ENCODE measurements around the gene RELN. TPM values are rescaled to one million over a fixed set of nuclear protein-coding genes. Genes with fewer than 3 reads are reported as not detected.

Gene RELN
- total and polyA plus RNA-seq, 4 experiments from 2014 or later: not detected

DNA sequence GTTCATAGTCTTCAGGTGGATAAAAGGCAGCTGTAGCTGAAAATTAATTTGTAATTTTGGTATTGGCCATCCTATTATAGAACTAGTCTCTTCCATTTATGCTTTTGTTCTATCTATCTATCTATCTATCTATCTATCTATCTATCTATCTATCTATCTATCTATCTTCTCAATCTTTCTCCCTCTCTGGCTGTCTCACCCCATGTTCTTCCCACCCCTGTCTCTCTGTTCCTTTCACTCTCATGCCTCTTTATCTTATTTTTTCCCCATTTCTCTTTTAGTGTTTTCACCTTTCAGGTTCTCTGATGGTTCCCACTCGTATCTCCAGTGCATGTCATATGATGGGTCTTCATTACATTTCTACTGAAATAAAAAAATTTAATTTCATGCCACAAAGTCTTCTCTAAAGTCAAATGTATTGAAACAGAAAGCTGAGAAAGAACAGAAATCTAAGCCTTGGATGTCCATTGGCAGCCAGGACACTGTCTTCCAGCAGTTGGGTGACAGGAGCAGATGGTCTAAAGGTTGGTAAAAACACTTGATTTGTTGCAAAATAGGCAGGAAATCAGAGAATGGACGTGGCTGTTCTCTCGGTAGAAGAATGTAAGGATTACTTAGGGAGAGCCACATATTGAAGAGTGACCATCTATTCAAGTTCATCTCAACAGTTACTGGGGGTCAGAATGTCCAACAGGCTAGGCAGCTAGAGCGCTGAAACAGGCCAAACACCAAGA, 127.0 kb downstream of the RELN start:
- no peak for DNase-seq
- H3K27me3 ChIP-seq (ENCODE audit: insufficient read depth, low read length): no peaks in the 10 kb centered on the region
- no peaks in the 10 kb centered on the region for H3K4me1 ChIP-seq (ENCODE audit: insufficient read depth, low read length)
- no peak overlapping the region for H3K27ac ChIP-seq (ENCODE audit: low read depth, low read length)
- no peaks in the 10 kb centered on the region for H3K9me3 ChIP-seq (ENCODE audit: control insufficient read depth in 1 of 2, low read length in 2 of 2)
- ChIA-PET POLR2A (ENCODE audit: partially characterized antibody) (no interaction called here), CTCF (ENCODE audit: partially characterized antibody) (no interaction called here)
- no peak overlapping the region for H3K4me3 Mint-ChIP-seq
- H3K9me3 Mint-ChIP-seq: peaks cover 0 to 2% (median 0%) of the 10 kb centered on the region in 8 donors
- no peaks in the 10 kb centered on the region for H3K36me3 ChIP-seq (ENCODE audit: insufficient read depth, low read length)
- intact Hi-C loops (cut with micrococcal nuclease): no loop called here
- no peak overlapping the region for H3K4me3 ChIP-seq (ENCODE audit: low read length in 2 of 2)
- no peaks in the 10 kb centered on the region for H3K36me3 Mint-ChIP-seq
- H3K27me3 Mint-ChIP-seq: peaks cover 0 to 3% of the 10 kb centered on the region in 2 donors
- H3K4me1 Mint-ChIP-seq: no peaks in the 10 kb centered on the region
- no peak overlapping the region for H3K27ac Mint-ChIP-seq

DNA sequence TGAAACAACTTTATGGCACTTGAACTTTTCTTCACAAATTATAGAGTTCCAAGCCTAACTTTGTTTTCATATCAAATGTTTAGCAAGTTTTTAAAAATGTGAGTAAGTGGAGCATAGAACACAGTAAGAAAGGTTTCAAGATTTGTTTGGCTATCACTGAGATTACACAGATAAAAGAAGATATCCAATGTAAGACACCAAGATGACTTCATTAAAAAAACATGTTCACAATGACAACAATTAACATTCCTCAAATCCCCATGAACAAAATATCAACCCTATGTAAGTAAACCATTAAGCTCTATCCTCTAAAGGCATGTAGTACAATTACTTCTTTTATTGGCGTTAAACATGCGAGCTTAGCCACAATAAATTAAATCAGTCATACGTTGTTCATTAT, 129.7 kb downstream of the RELN start:
- H3K4me1 ChIP-seq (ENCODE audit: insufficient read depth, low read length): no peaks in the 10 kb centered on the region
- no peaks in the 10 kb centered on the region for H3K9me3 ChIP-seq (ENCODE audit: control insufficient read depth in 1 of 2, low read length in 2 of 2)
- POLR2A ChIA-PET (ENCODE audit: partially characterized antibody): no interaction called here
- no peaks in the 10 kb centered on the region for H3K36me3 ChIP-seq (ENCODE audit: insufficient read depth, low read length)
- H3K4me3 ChIP-seq (ENCODE audit: low read length in 2 of 2): no peak overlapping the region
- H3K27ac Mint-ChIP-seq: no peak overlapping the region
- no peak for DNase-seq
- H3K27me3 Mint-ChIP-seq: peaks cover 2 to 6% of the 10 kb centered on the region in 2 donors
- H3K27ac ChIP-seq (ENCODE audit: low read depth, low read length): no peak overlapping the region
- H3K27me3 ChIP-seq (ENCODE audit: insufficient read depth, low read length): no peaks in the 10 kb centered on the region
- intact Hi-C loops (cut with micrococcal nuclease): no loop called here
- H3K4me3 Mint-ChIP-seq: no peak overlapping the region
- CTCF ChIA-PET (ENCODE audit: partially characterized antibody): no interaction called here
- no peaks in the 10 kb centered on the region for H3K36me3 Mint-ChIP-seq
- H3K4me1 Mint-ChIP-seq: no peaks in the 10 kb centered on the region
- peaks cover 0 to 2% (median 0%) of the 10 kb centered on the region in 8 donors for H3K9me3 Mint-ChIP-seq

DNA sequence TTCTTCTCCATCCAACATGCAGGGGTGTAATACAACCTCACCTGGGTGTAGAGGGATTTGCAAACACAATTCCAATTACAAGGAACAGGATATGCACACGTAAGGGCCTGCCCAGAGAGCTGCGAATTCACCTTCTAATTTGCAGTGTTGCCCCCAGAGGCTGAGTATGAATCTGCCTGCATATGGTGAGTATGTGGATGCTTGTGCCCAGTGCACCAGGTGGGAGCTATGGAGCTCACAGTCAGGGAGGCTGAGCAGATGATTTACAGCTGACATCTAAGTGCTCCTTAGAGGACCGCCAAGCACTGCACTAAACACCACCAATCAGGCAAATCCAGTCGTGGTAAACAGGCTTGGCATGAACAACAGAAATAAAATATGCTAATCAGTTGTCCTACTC, 132.0 kb downstream of the RELN start:
- H3K27me3 ChIP-seq (ENCODE audit: insufficient read depth, low read length): no peaks in the 10 kb centered on the region
- ChIA-PET POLR2A (ENCODE audit: partially characterized antibody) (no interaction called here), CTCF (ENCODE audit: partially characterized antibody) (no interaction called here)
- H3K4me1 Mint-ChIP-seq: no peaks in the 10 kb centered on the region
- no peaks in the 10 kb centered on the region for H3K4me1 ChIP-seq (ENCODE audit: insufficient read depth, low read length)
- no peak overlapping the region for H3K4me3 ChIP-seq (ENCODE audit: low read length in 2 of 2)
- H3K36me3 Mint-ChIP-seq: no peaks in the 10 kb centered on the region
- no peaks in the 10 kb centered on the region for H3K9me3 ChIP-seq (ENCODE audit: control insufficient read depth in 1 of 2, low read length in 2 of 2)
- peaks cover 2 to 6% of the 10 kb centered on the region in 2 donors for H3K27me3 Mint-ChIP-seq
- no peak overlapping the region for H3K4me3 Mint-ChIP-seq
- peaks cover 0 to 2% (median 0%) of the 10 kb centered on the region in 8 donors for H3K9me3 Mint-ChIP-seq
- no peak overlapping the region for H3K27ac Mint-ChIP-seq
- H3K36me3 ChIP-seq (ENCODE audit: insufficient read depth, low read length): no peaks in the 10 kb centered on the region
- no peak for DNase-seq
- no peak overlapping the region for H3K27ac ChIP-seq (ENCODE audit: low read depth, low read length)
- intact Hi-C loops (cut with micrococcal nuclease): no loop called here

DNA sequence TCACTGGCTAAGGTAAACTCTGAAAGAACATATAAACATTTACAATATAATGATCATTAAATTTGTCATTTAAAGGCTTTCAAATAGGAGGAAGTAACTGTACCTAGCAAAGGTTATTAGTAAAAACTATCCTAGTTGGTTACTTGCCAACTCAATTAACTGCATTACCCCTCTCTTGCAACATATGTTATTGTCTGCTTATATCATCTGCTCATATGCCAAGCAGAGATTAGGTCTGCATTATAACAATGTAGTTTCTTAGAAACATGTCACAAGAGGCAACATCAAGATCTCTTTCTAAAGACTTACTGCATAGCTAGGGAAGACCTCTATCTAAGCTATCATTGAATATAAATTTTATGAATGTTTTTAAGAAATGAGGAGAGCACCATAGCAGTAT, 132.5 kb downstream of the RELN start:
- Mint-ChIP-seq H3K27me3 (peaks cover 2 to 6% of the 10 kb centered on the region in 2 donors), H3K36me3 (no peaks in the 10 kb centered on the region), H3K4me3 (no peak overlapping the region), H3K4me1 (no peaks in the 10 kb centered on the region), H3K9me3 (peaks cover 0 to 3% (median 0%) of the 10 kb centered on the region in 8 donors), H3K27ac (no peak overlapping the region)
- no peak overlapping the region for H3K27ac ChIP-seq (ENCODE audit: low read depth, low read length)
- H3K9me3 ChIP-seq (ENCODE audit: control insufficient read depth in 1 of 2, low read length in 2 of 2): no peaks in the 10 kb centered on the region
- intact Hi-C loops (cut with micrococcal nuclease): no loop called here
- no peak overlapping the region for H3K4me3 ChIP-seq (ENCODE audit: low read length in 2 of 2)
- H3K36me3 ChIP-seq (ENCODE audit: insufficient read depth, low read length): no peaks in the 10 kb centered on the region
- CTCF ChIA-PET (ENCODE audit: partially characterized antibody): no interaction called here
- no peak for DNase-seq
- no peaks in the 10 kb centered on the region for H3K4me1 ChIP-seq (ENCODE audit: insufficient read depth, low read length)
- H3K27me3 ChIP-seq (ENCODE audit: insufficient read depth, low read length): no peaks in the 10 kb centered on the region
- POLR2A ChIA-PET (ENCODE audit: partially characterized antibody): no interaction called here

DNA sequence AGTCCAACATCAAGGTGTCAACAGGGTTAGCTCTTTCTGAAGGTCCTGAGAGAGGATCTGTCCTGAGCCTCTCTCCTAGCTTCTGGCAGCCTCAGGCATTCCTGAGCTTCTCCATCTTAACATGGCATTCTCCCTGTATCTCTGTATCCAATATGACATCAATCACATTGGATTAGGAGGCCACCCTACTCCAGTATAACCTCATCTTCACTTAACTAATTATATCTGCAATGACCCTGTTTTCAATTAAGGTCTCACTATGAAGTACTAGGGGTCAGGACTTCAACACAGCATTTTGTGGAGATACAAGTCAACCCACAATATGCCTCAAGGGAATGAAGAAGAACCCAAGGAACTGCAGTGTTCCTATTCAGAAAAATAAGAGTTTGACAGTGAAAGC, 133.8 kb downstream of the RELN start:
- Histone ChIP-seq H3K27ac (ENCODE audit: low read depth, low read length) (no peak overlapping the region), H3K9me3 (ENCODE audit: control insufficient read depth in 1 of 2, low read length in 2 of 2) (no peaks in the 10 kb centered on the region), H3K27me3 (ENCODE audit: insufficient read depth, low read length) (no peaks in the 10 kb centered on the region), H3K4me1 (ENCODE audit: insufficient read depth, low read length) (no peaks in the 10 kb centered on the region), H3K36me3 (ENCODE audit: insufficient read depth, low read length) (no peaks in the 10 kb centered on the region), H3K4me3 (ENCODE audit: low read length in 2 of 2) (no peak overlapping the region)
- Mint-ChIP-seq H3K9me3 (peaks cover 0 to 8% (median 3%) of the 10 kb centered on the region in 8 donors), H3K36me3 (no peaks in the 10 kb centered on the region), H3K4me3 (no peak overlapping the region), H3K27ac (no peak overlapping the region), H3K27me3 (peaks cover 5 to 6% of the 10 kb centered on the region in 2 donors), H3K4me1 (no peaks in the 10 kb centered on the region)
- intact Hi-C loops (cut with micrococcal nuclease): no loop called here
- CTCF ChIA-PET (ENCODE audit: partially characterized antibody): no interaction called here
- POLR2A ChIA-PET (ENCODE audit: partially characterized antibody): no interaction called here
- no peak for DNase-seq

DNA sequence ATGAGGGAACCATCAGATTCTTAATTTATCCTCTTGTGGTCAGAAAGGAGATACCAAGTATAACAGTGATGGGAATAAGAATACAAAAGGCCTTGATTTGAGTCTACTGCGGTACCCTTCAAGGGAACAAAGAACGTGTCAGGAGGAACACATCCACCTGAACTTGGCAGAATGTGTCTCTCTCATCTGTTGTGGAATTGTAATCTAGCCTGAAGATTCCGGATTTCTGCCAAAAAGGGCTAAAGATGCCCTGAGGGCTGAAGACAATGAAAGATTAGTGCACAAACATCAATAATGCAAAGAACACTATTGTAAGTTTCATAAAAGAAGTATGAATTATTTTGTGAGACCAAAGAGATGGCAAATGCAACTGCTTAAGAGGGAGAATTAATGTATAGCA, 134.8 kb downstream of the RELN start:
- intact Hi-C loops (cut with micrococcal nuclease): no loop called here
- Mint-ChIP-seq H3K36me3 (no peaks in the 10 kb centered on the region), H3K4me1 (no peaks in the 10 kb centered on the region), H3K4me3 (no peak overlapping the region), H3K27me3 (peaks cover 5 to 6% of the 10 kb centered on the region in 2 donors), H3K27ac (no peak overlapping the region), H3K9me3 (peaks cover 0 to 8% (median 3%) of the 10 kb centered on the region in 8 donors)
- no peak for DNase-seq
- POLR2A ChIA-PET (ENCODE audit: partially characterized antibody): no interaction called here
- H3K9me3 ChIP-seq (ENCODE audit: control insufficient read depth in 1 of 2, low read length in 2 of 2): no peaks in the 10 kb centered on the region
- H3K36me3 ChIP-seq (ENCODE audit: insufficient read depth, low read length): no peaks in the 10 kb centered on the region
- CTCF ChIA-PET (ENCODE audit: partially characterized antibody): no interaction called here
- H3K4me3 ChIP-seq (ENCODE audit: low read length in 2 of 2): no peak overlapping the region
- H3K4me1 ChIP-seq (ENCODE audit: insufficient read depth, low read length): no peaks in the 10 kb centered on the region
- no peaks in the 10 kb centered on the region for H3K27me3 ChIP-seq (ENCODE audit: insufficient read depth, low read length)
- H3K27ac ChIP-seq (ENCODE audit: low read depth, low read length): no peak overlapping the region

DNA sequence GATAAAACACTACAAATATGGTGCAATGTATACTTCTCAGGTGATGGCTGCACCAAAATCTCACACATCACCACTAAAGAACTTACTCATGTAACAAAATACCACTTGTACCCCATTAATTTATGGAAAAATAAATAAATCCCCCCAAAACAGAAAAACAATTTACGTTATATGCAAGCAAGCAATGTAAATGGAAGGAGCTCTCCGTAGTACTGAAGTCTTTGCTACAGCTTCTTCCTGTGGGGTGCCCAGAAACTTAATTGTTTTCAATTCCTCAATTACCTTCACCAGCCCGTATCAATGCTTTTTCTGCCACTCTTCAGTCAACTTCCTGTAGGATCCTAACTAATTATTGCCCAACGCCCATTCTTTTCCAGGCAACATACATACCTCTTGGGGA, 138.1 kb downstream of the RELN start:
- Histone ChIP-seq H3K27me3 (ENCODE audit: insufficient read depth, low read length) (no peaks in the 10 kb centered on the region), H3K4me1 (ENCODE audit: insufficient read depth, low read length) (no peaks in the 10 kb centered on the region), H3K4me3 (ENCODE audit: low read length in 2 of 2) (no peak overlapping the region), H3K9me3 (ENCODE audit: control insufficient read depth in 1 of 2, low read length in 2 of 2) (no peaks in the 10 kb centered on the region), H3K27ac (ENCODE audit: low read depth, low read length) (no peak overlapping the region), H3K36me3 (ENCODE audit: insufficient read depth, low read length) (no peaks in the 10 kb centered on the region)
- H3K4me3 Mint-ChIP-seq: no peak overlapping the region
- intact Hi-C loops (cut with micrococcal nuclease): no loop called here
- no peak for DNase-seq
- H3K27ac Mint-ChIP-seq: no peak overlapping the region
- peaks cover 0 to 8% (median 5%) of the 10 kb centered on the region in 8 donors for H3K9me3 Mint-ChIP-seq
- no peaks in the 10 kb centered on the region for H3K4me1 Mint-ChIP-seq
- H3K36me3 Mint-ChIP-seq: no peaks in the 10 kb centered on the region
- H3K27me3 Mint-ChIP-seq: peaks cover 5% of the 10 kb centered on the region in 2 donors
- ChIA-PET POLR2A (ENCODE audit: partially characterized antibody) (no interaction called here), CTCF (ENCODE audit: partially characterized antibody) (no interaction called here)

Data from CD4-positive, alpha-beta memory T cell (primary cell).